Activated CD4-positive, CD25-positive, alpha-beta regulatory T cell (primary cell): ENCODE measurements around the gene LRRC42.

Experiments
- DNase-seq, 4 experiments: peaks; one replicate each; lab custom pipeline; 2025; lab: John Stamatoyannopoulos, UW

The LRRC42 gene

GRCh38 chr1:53942127-53942957 lies 3.8 kb upstream of the LRRC42 start:
- no peak for DNase-seq

GRCh38 chr1:53943090-53943489 lies 3.1 kb upstream of the LRRC42 start:
- DNase-seq, result no peak

DNA sequence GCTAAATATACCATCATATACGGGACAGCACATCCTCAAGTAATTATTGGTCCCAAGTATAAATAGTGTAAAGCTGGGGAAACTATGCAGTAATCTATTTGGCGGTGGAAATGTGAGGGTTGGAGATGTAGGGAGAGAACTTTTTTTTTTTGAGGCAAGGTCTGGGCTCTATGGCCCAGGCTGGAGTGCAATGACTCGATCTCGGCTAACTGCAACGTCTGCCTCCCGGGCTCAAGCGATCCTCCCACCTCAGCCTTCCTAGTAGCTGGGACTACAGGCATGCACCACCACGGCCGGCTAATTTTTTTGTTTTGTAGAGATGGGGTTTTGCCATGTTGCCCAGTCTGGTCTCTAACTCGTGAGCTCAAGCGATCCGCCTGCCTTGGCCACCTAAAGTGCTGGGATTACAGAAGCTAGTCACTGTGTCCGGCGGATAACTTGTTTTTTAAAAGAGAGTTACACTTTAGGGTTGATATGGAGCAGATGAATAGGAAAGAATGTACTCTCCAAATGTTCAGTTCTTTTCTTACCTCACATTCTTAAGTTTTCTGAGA lies 2.6 kb upstream of the LRRC42 start:
- no peak for DNase-seq

DNA sequence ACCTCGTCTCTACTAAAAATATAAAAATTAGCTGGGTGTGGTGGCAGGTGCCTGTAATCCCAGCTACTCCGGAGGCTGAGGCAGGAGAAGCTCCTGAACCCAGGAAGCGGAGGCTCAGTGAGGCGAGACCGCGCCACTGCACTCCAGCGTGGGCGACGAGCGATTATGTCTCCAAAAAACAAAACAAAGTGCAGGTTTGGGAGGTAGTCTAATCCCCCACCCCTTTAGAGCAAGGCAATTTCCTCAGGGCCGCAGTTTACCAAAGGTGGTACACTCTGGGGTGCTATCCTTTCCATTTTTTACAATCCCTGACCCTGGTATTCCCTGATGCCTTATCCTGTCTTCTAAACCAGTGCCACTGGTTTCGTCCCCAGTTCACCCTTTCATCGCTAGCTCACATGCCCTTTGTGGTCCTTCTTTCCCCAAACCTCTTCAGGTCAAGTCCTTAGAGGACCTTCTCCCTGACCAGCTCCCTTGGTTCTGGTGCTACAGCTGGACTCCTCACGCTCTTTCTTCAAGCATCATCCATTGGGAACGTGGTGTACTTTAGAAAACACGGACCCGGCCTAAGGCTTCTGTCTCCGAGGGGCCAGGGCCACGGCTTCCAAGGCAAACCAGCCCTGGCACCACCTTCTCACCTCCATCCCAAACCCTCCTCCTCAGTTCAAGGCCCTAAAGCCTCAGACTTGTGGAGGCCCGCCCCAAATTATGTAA lies 1.5 kb upstream of the LRRC42 start:
- DNase-seq, result no peak

GRCh38 chr1:53945183-53945432 lies 1.0 kb upstream of the LRRC42 start:
- no peak for DNase-seq

- peak; percentile 98 to 99 (median 98) for DNase-seq
Observed at GRCh38 chr1:53945433-53946251, 508 bp upstream of the LRRC42 start, which contains the start of gene IFT25. TSS of gene IFT25 (minus strand) at chr1:53945699. CDS start at chr1:53940082, 5,617 bp downstream.

DNA sequence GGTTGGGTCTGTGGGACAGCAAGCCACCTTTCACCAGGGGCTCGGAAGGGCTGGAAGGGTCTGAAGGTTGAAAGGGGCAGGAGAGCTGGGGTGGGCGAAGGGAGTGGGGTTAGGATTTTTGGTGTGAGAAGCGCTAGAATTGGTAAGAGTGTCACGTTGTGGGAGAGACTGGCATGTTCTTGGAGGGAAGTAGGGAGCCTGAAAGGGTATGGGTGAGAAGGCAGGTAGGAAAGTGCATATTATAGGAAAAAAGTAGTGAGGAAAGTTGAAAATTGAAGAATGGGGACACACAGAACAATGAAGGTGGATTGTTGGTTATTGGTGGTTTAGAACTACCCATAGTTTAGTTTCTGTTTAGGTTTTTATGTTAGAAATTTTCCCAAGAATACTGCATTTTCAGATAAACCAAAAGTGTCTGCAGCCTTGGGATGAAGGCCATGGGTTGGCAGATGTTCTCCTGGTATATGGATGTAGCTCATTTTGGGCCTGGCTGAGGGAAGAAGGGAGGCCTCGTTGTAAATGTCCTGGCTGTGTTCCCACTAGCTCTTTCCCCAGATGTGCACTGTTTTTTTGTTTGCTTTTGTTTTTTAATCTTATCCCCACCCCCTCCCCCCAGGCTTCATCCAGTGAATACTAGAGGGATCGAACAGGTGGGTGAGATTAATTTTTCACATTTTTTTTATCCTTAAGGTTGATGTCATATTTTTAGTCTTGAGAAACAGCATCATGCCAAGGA lies 1.2 kb downstream of the LRRC42 start:
- DNase-seq, result no peak

DNA sequence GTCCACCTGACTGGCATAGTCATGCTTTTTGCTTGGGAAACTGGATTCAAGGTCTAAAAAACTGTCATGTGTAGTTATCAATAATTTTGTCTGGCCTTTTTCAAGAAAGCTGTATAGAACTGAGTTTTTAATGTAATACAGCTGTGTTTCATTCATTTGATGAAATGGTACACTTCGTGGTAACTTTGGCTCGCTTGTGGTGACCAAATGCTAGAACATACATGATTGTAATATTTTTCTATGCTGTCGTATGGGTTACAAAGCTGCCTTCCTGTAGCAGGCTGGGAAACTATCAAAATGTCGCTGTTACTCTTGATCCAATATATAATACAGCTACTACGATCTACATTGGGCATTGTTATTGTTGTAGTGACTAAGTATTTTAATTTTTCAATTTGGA lies 2.1 kb downstream of the LRRC42 start:
- DNase-seq, result no peak

GRCh38 chr1:53949023-53949990 lies 3.2 kb downstream of the LRRC42 start:
- DNase-seq, result no peak

GRCh38 chr1:53951697-53952096 lies 5.5 kb downstream of the LRRC42 start:
- no peak for DNase-seq

- DNase-seq, result no peak
Observed at GRCh38 chr1:53954128-53954527, 8.0 kb downstream of the LRRC42 start.

- no peak for DNase-seq
Observed at GRCh38 chr1:53956308-53957168, 10.4 kb downstream of the LRRC42 start.

DNA sequence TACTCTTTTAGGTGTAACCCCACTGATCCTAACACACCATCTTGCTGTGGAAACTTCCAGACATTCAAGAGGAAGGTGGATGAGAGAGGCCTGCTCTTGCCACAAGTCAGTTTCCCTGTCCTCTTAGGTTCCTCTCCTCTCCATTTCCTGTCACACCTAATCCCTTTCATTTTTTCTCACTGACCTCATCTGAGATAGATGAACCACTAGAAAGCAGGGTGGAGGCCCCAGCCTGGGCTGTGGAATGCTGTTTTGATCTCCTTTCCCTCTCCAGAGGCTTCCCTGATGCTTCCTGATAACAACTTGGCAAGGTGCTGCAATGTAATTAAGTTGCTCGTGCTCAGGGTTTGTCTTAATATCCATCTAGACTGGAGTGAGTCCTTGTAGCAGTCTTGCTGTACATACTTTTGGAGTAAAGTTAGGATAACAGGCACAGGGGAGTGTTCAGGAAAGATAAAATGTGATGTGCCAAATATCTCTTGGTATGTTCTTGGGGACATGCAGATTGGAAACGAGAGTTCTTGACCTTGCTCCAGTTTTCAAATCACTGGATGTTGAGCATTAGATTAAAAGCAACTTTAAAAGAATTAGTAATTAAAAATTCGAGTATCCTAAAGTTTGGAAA lies 11.2 kb downstream of the LRRC42 start:
- no peak for DNase-seq

- no peak for DNase-seq
Observed at GRCh38 chr1:53959664-53960250, 13.6 kb downstream of the LRRC42 start.

GRCh38 chr1:53962395-53962794 lies 16.2 kb downstream of the LRRC42 start:
- no peak for DNase-seq

DNA sequence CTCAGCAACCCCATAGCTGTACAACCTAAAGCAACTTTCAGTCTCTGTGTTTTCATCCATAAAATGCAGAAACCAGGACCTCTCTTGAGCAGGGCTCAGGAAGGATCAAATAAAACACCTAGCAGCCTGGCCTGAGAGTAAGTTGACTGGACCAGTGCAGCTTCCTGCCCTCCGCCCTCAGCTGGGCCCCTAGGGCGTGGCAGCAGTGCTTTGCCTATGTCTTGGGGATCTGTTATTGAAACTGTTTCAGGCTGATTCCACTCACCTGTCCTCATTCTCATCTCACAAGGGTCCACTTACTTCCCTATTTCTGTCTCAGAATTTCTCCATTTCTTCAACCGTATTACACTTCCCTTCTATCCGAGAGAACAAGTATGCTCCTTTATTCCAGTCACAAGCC lies 17.3 kb downstream of the LRRC42 start:
- DNase-seq, result no peak

DNA sequence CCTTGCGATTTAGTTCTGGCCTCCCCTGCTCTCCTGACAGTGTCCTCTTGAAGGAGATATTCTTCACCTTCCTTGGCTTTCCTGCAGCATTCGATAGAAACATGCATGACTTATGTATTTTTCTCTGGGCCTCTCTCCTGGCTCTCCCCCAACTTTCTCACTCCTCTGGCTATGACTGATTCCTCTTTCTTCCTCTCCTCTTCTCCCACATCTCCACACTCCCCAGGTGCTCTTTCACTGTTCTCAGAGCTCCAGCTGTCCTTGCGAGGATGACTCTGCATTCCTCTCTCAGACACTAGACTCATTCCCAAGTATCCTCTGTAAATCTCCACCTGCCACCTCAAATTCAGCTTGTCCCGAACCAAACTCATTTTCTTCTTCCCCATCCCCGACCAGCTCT lies 18.0 kb downstream of the LRRC42 start:
- no peak for DNase-seq

- no peak for DNase-seq
Observed at GRCh38 chr1:53966794-53967193, 20.6 kb downstream of the LRRC42 start.
